OCI-LY7 (cell line): ENCODE measurements around the gene LEF1.

Experiments used
- EZH2phosphoT487 ChIP-seq: fragments of 200-600 bp; sonication (generic); IDR thresholded peaks from 2 replicates; pipeline ENCODE4 v1.6.1; 2018; ENCODE audit warnings: low read depth, borderline replicate concordance, mild to moderate bottlenecking, mixed run types, antibody characterized with exemption, low read length, moderate library complexity, mixed read lengths
- TF ChIP-seq, protein P1 (sequence below): fragments of 200-600 bp; sonication (generic); conservative IDR thresholded peaks from 2 replicates; pipeline ENCODE4 v1.5.1; 2014; ENCODE audit warnings: mild to moderate bottlenecking, antibody characterized with exemption, low read length, moderate library complexity, mixed read lengths

DNA sequence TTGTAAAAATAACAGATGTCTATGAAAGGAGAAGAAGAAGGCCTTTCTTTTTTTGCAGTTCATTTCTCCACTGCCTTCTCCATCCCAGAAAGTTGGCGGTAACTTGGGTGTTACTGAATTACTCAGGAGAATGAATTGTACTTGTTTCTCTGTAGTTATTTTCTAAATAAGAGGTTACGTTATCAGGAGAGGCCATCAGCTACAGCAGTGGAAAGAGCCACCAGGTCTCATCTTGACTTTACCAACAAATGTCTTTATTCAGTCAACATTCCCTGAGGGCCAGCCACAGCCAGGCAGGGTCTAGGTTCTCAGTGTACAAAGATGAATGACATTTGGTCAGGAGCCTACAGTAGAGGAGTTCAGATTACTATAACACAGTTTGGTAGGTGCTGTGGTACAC, 170.9 kb downstream of the LEF1 start:
- TF ChIP-seq, protein P1, sequence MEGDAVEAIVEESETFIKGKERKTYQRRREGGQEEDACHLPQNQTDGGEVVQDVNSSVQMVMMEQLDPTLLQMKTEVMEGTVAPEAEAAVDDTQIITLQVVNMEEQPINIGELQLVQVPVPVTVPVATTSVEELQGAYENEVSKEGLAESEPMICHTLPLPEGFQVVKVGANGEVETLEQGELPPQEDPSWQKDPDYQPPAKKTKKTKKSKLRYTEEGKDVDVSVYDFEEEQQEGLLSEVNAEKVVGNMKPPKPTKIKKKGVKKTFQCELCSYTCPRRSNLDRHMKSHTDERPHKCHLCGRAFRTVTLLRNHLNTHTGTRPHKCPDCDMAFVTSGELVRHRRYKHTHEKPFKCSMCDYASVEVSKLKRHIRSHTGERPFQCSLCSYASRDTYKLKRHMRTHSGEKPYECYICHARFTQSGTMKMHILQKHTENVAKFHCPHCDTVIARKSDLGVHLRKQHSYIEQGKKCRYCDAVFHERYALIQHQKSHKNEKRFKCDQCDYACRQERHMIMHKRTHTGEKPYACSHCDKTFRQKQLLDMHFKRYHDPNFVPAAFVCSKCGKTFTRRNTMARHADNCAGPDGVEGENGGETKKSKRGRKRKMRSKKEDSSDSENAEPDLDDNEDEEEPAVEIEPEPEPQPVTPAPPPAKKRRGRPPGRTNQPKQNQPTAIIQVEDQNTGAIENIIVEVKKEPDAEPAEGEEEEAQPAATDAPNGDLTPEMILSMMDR, result no peak
- no peak for TF ChIP-seq EZH2phosphoT487
